ENCODE data around the gene COL9A2.

GRCh38 chr1:40351124-40351523 lies 34.0 kb upstream of the COL9A2 start:
- TF ChIP-seq CTCF (IDR thresholded peaks at IDR 0.05), result no peak
- TF ChIP-seq POLR2AphosphoS5 (IDR thresholded peaks at IDR 0.05; ENCODE audit: insufficient read depth in 1 of 2, low read depth in 1 of 2), result no peak
